22Rv1 (cell line): ENCODE data around the gene MYO3A.

Source experiments
- H3K27ac ChIP-seq: fragments of 450-650 bp; 2 replicates; pipeline ENCODE4 v1.5.1; 2017
- CTCF ChIP-seq: fragments of 450-650 bp; IDR thresholded peaks from 2 replicates; pipeline ENCODE4 v1.5.1; 2017; ENCODE audit warnings: mild to moderate bottlenecking
- ZFX ChIP-seq: fragments of 450-650 bp; IDR thresholded peaks from 2 replicates; pipeline ENCODE4 v1.6.1; 2017; ENCODE audit warnings: antibody characterized with exemption, borderline replicate concordance

Gene MYO3A

DNA sequence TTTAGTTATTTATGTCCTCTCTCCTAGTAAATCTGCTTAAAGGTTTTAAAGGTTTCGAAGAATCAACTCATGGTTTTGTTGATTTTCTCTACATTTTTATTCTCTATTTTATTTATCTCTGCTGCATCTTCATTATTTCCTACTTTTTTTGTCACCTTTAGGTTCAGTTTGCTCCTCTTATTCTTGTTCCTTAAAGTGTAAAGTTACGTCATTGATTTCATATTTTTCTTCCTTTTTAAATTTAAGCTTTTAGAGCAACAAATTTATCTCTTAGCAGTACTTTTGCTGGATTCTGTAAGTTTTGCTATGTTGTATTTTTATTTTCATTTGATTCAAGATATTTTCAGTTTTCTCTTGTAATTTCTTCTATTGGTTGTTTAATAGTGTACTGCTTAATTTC, 10.7 kb downstream of the MYO3A start:
- TF ChIP-seq ZFX, result no peak
- TF ChIP-seq CTCF, result no peak

GRCh38 chr10:25952857-25953256, 18.8 kb downstream of the MYO3A start:
- TF ChIP-seq CTCF, result no peak
- no peak for TF ChIP-seq ZFX
- no peak overlapping the region for H3K27ac ChIP-seq

More for the DNA sequence above, 10.7 kb downstream of the MYO3A start:
- no peak overlapping the region for H3K27ac ChIP-seq

DNA sequence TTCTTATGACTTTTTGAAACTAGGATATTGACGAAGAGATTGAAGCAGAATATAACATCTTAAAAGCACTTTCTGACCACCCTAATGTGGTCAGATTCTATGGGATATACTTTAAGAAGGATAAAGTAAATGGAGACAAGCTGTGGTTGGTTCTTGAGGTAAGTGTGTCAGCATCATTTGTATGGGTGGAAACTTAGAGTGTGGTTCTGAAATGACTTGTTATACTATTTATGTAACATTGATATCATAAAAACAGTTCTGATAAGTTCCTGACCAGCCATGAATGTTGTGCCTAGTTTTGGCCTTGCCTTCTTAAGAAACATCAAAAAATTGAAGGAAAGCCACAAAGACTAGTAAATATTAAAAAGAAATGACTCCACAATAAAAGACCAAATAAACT, 20.8 kb downstream of the MYO3A start:
- no peak overlapping the region for H3K27ac ChIP-seq
- no peak for TF ChIP-seq ZFX
- TF ChIP-seq CTCF, result no peak

DNA sequence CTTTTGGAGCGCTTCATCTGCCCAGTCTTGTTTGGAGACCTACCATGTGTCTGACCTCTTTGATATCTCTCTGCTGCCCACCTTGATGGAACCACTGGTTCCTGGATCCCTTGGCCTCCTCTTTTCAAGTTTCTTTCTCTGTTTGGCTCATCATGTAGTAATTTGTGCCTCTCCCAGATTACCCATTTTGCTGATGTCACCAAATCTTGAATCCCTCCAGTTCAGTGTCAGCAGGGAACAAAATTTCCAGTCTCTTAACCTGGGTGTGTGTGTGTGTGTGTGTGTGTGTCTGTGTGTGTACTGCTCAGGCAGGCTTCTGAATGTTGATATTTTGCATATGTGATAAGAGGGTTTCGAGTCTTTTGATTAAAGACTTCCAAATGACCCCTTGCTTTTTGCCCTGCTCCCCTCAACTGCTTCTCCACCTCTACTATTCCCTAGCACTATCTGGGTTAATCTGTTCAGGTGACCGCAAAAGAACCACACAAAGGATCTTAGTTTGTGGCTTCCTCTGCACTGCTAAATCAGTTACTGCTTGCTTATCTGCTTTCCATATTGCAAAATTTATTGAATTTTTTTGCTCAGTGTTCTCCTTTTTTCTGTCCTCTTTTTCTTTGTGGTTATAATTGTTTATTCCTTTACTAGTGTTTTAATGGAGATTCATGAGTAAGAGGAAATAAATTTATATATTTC, 25.7 kb downstream of the MYO3A start:
- no peak for TF ChIP-seq CTCF
- TF ChIP-seq ZFX, result no peak
- no peak overlapping the region for H3K27ac ChIP-seq

DNA sequence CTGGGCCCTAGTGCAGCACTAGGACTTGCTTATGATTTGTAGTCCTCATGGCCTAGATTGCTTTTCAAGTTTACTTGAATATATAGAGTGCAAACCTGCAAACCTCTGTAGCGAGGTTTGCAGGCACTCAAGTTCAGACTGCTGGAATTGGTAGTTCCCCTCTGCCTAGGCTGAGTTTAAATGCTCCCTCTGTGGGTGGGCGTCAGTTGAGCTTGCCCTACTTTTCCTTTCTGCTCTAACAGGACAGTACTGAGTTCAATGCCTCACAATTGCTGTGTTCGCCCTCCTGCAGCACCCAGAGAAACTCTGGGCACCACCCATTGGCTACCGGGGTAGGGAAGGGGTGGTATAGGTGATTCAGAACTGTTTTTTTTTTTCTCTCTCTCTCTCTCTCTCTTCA, 31.6 kb downstream of the MYO3A start:
- no peak overlapping the region for H3K27ac ChIP-seq
- TF ChIP-seq CTCF, result no peak
- TF ChIP-seq ZFX, result no peak

- no peak for TF ChIP-seq CTCF
- TF ChIP-seq ZFX, result no peak
Measured at GRCh38 chr10:25966844-25967243, 32.8 kb downstream of the MYO3A start.

DNA sequence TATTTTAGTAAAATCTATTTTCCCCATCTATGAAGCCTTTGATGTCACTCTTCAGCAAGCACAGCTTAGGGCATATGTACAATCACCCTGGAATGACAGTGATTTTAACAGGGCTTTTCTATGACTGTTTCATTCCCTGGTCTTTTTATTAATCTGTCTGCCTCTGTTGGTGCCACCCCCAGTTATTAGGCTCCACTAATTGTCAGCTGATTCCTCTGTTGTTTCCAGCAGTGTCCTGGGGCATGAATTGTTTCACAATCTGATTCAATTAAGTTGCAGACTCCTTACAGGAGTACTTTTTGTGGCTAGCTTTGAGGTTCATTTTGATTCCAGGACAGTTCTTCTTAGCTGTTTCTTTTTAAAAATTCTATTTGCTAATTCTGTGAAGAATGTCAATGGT, 38.6 kb downstream of the MYO3A start:
- TF ChIP-seq CTCF (no peak), ZFX (no peak)

More at GRCh38 chr10:25966844-25967243, 32.8 kb downstream of the MYO3A start:
- no peak overlapping the region for H3K27ac ChIP-seq

More for the DNA sequence above, 38.6 kb downstream of the MYO3A start:
- H3K27ac ChIP-seq, result no peak overlapping the region
